ENCODE data around the gene RPL22. TPM values are rescaled to one million over a fixed set of nuclear protein-coding genes. Genes with fewer than 3 reads are reported as not detected.

RPL22 gene
- total and polyA plus RNA-seq, 2 of the 13 experiments (the other 11 are each of a cell fraction or from before 2014, with no cell fraction given) = 214 to 545 TPM

DNA sequence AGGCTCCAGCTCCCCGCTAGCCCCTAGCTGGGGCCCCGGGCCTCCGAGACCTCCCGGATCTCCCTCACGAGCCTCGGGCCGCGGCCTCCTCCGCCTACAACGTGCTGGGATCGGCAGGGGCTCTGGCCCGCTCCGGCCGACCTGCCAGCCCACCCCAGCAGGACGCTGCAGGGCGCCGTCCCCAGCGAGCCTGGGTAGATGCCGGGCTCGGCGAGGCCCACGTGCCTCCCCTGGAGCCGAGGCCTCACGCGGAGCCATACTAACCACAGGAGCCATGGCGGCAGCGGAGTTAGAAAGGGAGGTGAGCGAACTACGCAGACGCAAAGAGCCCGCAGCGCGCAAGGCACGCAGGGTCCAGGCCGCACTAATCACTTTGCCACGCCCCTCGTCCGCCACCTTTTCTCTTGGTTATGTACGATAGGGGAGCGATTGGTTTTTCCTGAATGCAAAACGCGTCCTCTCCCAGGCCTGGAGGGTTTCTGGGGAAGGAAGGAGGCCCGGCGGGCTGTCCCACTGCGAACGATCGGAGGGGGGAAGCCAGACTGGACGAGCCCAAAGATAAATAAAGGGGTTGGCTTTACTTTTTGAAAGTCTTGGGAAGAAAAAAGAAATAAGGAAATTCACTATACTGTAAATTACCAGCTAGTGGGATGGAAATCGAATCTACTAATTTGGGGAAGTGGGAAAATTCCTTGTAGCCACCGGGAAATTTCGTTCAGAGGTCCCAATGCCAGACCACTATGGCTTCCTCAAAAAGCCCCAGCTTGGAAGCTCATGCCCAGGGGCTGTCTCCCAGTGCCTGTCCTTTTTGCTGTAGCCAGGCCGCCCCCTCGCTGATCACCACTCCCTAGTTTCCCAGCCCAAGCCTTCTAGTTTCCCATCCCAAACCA, at the start of gene RPL22 (continued):
- TF ChIP-seq ZNF343 (CRISPR knock-in tag; IDR thresholded peaks at IDR 0.05) (peak; percentile 95), MTF2 (CRISPR knock-in tag; IDR thresholded peaks at IDR 0.05; ENCODE audit: borderline replicate concordance) (no peak), MAFK (conservative IDR thresholded peaks at IDR 0.05 in 1 of 2, IDR thresholded peaks at IDR 0.05 in 1 of 2; ENCODE audit: low read length in 2 of 2) (0 out of 4 replicates have a peak, but pooled peaks of 1 of the 2 experiments have one; percentile 3), ZNF674 (CRISPR knock-in tag; IDR thresholded peaks at IDR 0.05; ENCODE audit: low read depth) (no peak), ZNF766 (CRISPR knock-in tag; IDR thresholded peaks at IDR 0.05; ENCODE audit: borderline replicate concordance) (peak; percentile 88; the same call in 1 of the 2 replicates)
- TF ChIP-seq, protein P1, sequence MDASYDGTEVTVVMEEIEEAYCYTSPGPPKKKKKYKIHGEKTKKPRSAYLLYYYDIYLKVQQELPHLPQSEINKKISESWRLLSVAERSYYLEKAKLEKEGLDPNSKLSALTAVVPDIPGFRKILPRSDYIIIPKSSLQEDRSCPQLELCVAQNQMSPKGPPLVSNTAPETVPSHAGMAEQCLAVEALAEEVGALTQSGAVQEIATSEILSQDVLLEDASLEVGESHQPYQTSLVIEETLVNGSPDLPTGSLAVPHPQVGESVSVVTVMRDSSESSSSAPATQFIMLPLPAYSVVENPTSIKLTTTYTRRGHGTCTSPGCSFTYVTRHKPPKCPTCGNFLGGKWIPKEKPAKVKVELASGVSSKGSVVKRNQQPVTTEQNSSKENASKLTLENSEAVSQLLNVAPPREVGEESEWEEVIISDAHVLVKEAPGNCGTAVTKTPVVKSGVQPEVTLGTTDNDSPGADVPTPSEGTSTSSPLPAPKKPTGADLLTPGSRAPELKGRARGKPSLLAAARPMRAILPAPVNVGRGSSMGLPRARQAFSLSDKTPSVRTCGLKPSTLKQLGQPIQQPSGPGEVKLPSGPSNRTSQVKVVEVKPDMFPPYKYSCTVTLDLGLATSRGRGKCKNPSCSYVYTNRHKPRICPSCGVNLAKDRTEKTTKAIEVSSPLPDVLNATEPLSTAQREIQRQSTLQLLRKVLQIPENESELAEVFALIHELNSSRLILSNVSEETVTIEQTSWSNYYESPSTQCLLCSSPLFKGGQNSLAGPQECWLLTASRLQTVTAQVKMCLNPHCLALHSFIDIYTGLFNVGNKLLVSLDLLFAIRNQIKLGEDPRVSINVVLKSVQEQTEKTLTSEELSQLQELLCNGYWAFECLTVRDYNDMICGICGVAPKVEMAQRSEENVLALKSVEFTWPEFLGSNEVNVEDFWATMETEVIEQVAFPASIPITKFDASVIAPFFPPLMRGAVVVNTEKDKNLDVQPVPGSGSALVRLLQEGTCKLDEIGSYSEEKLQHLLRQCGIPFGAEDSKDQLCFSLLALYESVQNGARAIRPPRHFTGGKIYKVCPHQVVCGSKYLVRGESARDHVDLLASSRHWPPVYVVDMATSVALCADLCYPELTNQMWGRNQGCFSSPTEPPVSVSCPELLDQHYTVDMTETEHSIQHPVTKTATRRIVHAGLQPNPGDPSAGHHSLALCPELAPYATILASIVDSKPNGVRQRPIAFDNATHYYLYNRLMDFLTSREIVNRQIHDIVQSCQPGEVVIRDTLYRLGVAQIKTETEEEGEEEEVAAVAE (CRISPR knock-in tag; IDR thresholded peaks at IDR 0.05; ENCODE audit: borderline replicate concordance) = peak; percentile 91
